GM15510 (cell line): ENCODE results near the gene RRP8.

ENCODE experiments used
- POLR2A ChIP-seq: IDR thresholded peaks from 3 replicates; pipeline ENCODE4 v1.6.1; 2011; ENCODE audit warnings: borderline replicate concordance; ENCODE audit not compliant: insufficient read length; ENCODE audit errors: extremely low read depth

RRP8 gene

GRCh38 chr11:6637871-6638270, 34.5 kb upstream of the RRP8 start:
- no peak for TF ChIP-seq POLR2A

GRCh38 chr11:6636480-6636879, 33.1 kb upstream of the RRP8 start:
- no peak for TF ChIP-seq POLR2A

- no peak for TF ChIP-seq POLR2A
These were observed 31.9 kb upstream of the RRP8 start for GRCh38 chr11:6635082-6635932.

- TF ChIP-seq POLR2A, result no peak
These were observed 31.1 kb upstream of the RRP8 start for GRCh38 chr11:6634534-6634933.

GRCh38 chr11:6633422-6634408, 30.3 kb upstream of the RRP8 start:
- TF ChIP-seq POLR2A, result no peak

- no peak for TF ChIP-seq POLR2A
These were observed 29.0 kb upstream of the RRP8 start for GRCh38 chr11:6632116-6633073.

- TF ChIP-seq POLR2A, result no peak
These were observed 28.0 kb upstream of the RRP8 start for GRCh38 chr11:6631361-6631890.

GRCh38 chr11:6630632-6631291, 27.3 kb upstream of the RRP8 start:
- no peak for TF ChIP-seq POLR2A

- TF ChIP-seq POLR2A, result no peak
These were observed 26.6 kb upstream of the RRP8 start for GRCh38 chr11:6629892-6630631.

GRCh38 chr11:6629573-6629891, 26.1 kb upstream of the RRP8 start:
- no peak for TF ChIP-seq POLR2A

- no peak for TF ChIP-seq POLR2A
These were observed 25.1 kb upstream of the RRP8 start for GRCh38 chr11:6628526-6628925.

- no peak for TF ChIP-seq POLR2A
These were observed 24.4 kb upstream of the RRP8 start for GRCh38 chr11:6627762-6628241.
